ENCODE data around the gene GSK3B.
"Not testable (repeated sequence)": the region's sequence is repeated elsewhere in the genome, so short reads cannot be mapped to it uniquely, and the experiment has no call there.

The GSK3B gene

GRCh38 chr3:120005741-120006140, 88.5 kb downstream of the GSK3B start:
- DNase-seq (ENCODE audit: low spot score), result not testable (repeated sequence)

GRCh38 chr3:120004008-120004498, 90.2 kb downstream of the GSK3B start:
- not testable (repeated sequence) for DNase-seq (ENCODE audit: low spot score)

GRCh38 chr3:119998166-119998565, 96.1 kb downstream of the GSK3B start:
- DNase-seq (ENCODE audit: low spot score), result no peak

- no peak for DNase-seq (ENCODE audit: low spot score)
These were observed 103.4 kb downstream of the GSK3B start for GRCh38 chr3:119990888-119991287.

GRCh38 chr3:119989981-119990655, 104.1 kb downstream of the GSK3B start:
- no peak for DNase-seq (ENCODE audit: low spot score)

- not testable (repeated sequence) for DNase-seq (ENCODE audit: low spot score)
These were observed 107.4 kb downstream of the GSK3B start for GRCh38 chr3:119986812-119987211.

GRCh38 chr3:119981386-119981785, 112.9 kb downstream of the GSK3B start:
- DNase-seq (ENCODE audit: low spot score), result no peak

GRCh38 chr3:119978554-119979208, 115.6 kb downstream of the GSK3B start:
- DNase-seq (ENCODE audit: low spot score), result no peak

GRCh38 chr3:119977353-119977752, 116.9 kb downstream of the GSK3B start:
- DNase-seq (ENCODE audit: low spot score), result no peak

GRCh38 chr3:119976214-119976613, 118.0 kb downstream of the GSK3B start:
- no peak for DNase-seq (ENCODE audit: low spot score)

GRCh38 chr3:119974656-119975055, 119.6 kb downstream of the GSK3B start:
- no peak for DNase-seq (ENCODE audit: low spot score)

GRCh38 chr3:119973018-119973646, 121.1 kb downstream of the GSK3B start:
- DNase-seq (ENCODE audit: low spot score), result no peak

- no peak for DNase-seq (ENCODE audit: low spot score)
These were observed 124.5 kb downstream of the GSK3B start for GRCh38 chr3:119969759-119970158.

- no peak for DNase-seq (ENCODE audit: low spot score)
These were observed 126.8 kb downstream of the GSK3B start for GRCh38 chr3:119967353-119968006.

- no peak for DNase-seq (ENCODE audit: low spot score)
These were observed 128.6 kb downstream of the GSK3B start for GRCh38 chr3:119965692-119966091.

- DNase-seq (ENCODE audit: low spot score), result no peak
These were observed 130.0 kb downstream of the GSK3B start for GRCh38 chr3:119964294-119964693.

GRCh38 chr3:119955972-119956371, 138.3 kb downstream of the GSK3B start:
- DNase-seq (ENCODE audit: low spot score), result no peak

- DNase-seq (ENCODE audit: low spot score), result no peak
These were observed 143.5 kb downstream of the GSK3B start for GRCh38 chr3:119950666-119951325.

GRCh38 chr3:119945291-119945690, 149.0 kb downstream of the GSK3B start:
- DNase-seq (ENCODE audit: low spot score), result no peak

GRCh38 chr3:119944091-119944490, 150.2 kb downstream of the GSK3B start:
- DNase-seq (ENCODE audit: low spot score), result no peak

- no peak for DNase-seq (ENCODE audit: low spot score)
These were observed 155.2 kb downstream of the GSK3B start for GRCh38 chr3:119939077-119939476.

GRCh38 chr3:119937229-119937628, 157.0 kb downstream of the GSK3B start:
- peak; percentile 18 for DNase-seq (ENCODE audit: low spot score)
